GM21390 (cell line): Measurements from ENCODE around the gene FOXJ3.

Experiments used
- ATAC-seq: cut with Tn5 transposase; IDR thresholded peaks from one replicate; pipeline ENCODE4 v1.9.1; 2021; ENCODE audit not compliant: unreplicated experiment

FOXJ3 gene

GRCh38 chr1:42127767-42128166 lies 207.3 kb downstream of the FOXJ3 start:
- no peak for ATAC-seq
